Measurements from ENCODE around the gene C10orf67. TPM values are rescaled to one million over a fixed set of nuclear protein-coding genes. Genes with fewer than 3 reads are reported as not detected.

The C10orf67 gene
- total RNA-seq, 1 experiment from 2014 or later: not detected

GRCh38 chr10:23155169-23155568, 189.4 kb downstream of the C10orf67 start:
- no peak overlapping the region for H3T11ph ChIP-seq (ENCODE audit: low read length)
- H4K8ac ChIP-seq (replicated peaks; ENCODE audit: insufficient read length, low read depth, low read length): no peak overlapping the region
- no peak overlapping the region for H3K23ac ChIP-seq (ENCODE audit: insufficient read length, low read depth, low read length)
- no peaks in the 10 kb centered on the region for H3K9me3 ChIP-seq (ENCODE audit: control insufficient read depth, low read depth, low read length)
- H2BK5ac ChIP-seq (ENCODE audit: insufficient read length, low read length): no peak overlapping the region
- H3K79me1 ChIP-seq (ENCODE audit: insufficient read depth, low read depth, low read length, poor library complexity, severe bottlenecking): no peaks in the 10 kb centered on the region
- Mint-ChIP-seq H3K36me3 (ENCODE audit: insufficient read depth in 1 of 3, low read depth in 3 of 3) (no peaks in the 10 kb centered on the region), H3K27me3 (ENCODE audit: low read depth) (peaks cover 35% of the 10 kb centered on the region), H3K4me3 (no peak overlapping the region), H3K27ac (no peak overlapping the region), H3K9me3 (no peaks in the 10 kb centered on the region), H3K4me1 (peaks cover 8 to 9% of the 10 kb centered on the region in 2 experiments; a peak in 2 of 4 replicates)
- H2AK5ac ChIP-seq (ENCODE audit: insufficient read length, low read length): no peak overlapping the region
- no peak overlapping the region for H2BK120ac ChIP-seq (ENCODE audit: low read depth, low read length, poor library complexity, severe bottlenecking)
- WGBS (ENCODE audit: extremely low coverage, insufficient read length, low lambda C conversion rate): no CpG with 5 or more reads among the region's 7 CpGs
- no peak overlapping the region for H3K4ac ChIP-seq (ENCODE audit: low read depth, low read length)
- H4K91ac ChIP-seq (ENCODE audit: insufficient read length, low read depth, low read length): no peak overlapping the region
- H2AFZ ChIP-seq (ENCODE audit: low read length): no peak overlapping the region
- H3K56ac ChIP-seq (ENCODE audit: insufficient read length, low read depth, low read length): no peak overlapping the region
- no peaks in the 10 kb centered on the region for H4K20me1 ChIP-seq (ENCODE audit: control insufficient read depth, insufficient read depth, insufficient read length)
- H3K14ac ChIP-seq (ENCODE audit: insufficient read depth, low read length): no peak overlapping the region
- no peak for DNase-seq
- no peaks in the 10 kb centered on the region for H3K79me2 ChIP-seq (ENCODE audit: insufficient read depth, low read length)
- H2BK20ac ChIP-seq (ENCODE audit: low read depth, low read length, poor library complexity, severe bottlenecking): no peak overlapping the region
- H3K4me2 ChIP-seq (ENCODE audit: insufficient read depth, insufficient read length, low read length): no peak overlapping the region
- H3K18ac ChIP-seq (ENCODE audit: insufficient read length, low read depth, low read length): no peak overlapping the region
- no peak for TF ChIP-seq CTCF (conservative IDR thresholded peaks at IDR 0.05)
- H3K23me2 ChIP-seq (ENCODE audit: insufficient read length, low read depth, low read length, poor library complexity, severe bottlenecking): no peaks in the 10 kb centered on the region
- no peak overlapping the region for H2BK12ac ChIP-seq (ENCODE audit: insufficient read length, low read depth, low read length)
- H3K4me1 ChIP-seq (ENCODE audit: insufficient read depth, low read length): no peaks in the 10 kb centered on the region
- no peak overlapping the region for H2BK15ac ChIP-seq (ENCODE audit: low read depth, low read length)
- no peaks in the 10 kb centered on the region for H3K27me3 ChIP-seq (ENCODE audit: insufficient read depth, low read length)
- H4K5ac ChIP-seq (ENCODE audit: insufficient read length, low read depth, low read length): no peak overlapping the region
- H3K9ac ChIP-seq (ENCODE audit: extremely low read depth, insufficient read length, low read length): no peak overlapping the region
- H3K27ac ChIP-seq (ENCODE audit: insufficient read length, low read depth, low read length): no peak overlapping the region

Small RNA genes lying within 50 kb of the gene (microRNA-seq; reads per million reads assigned to microRNA genes)
- gene MIR1254-2 (ENCODE audit: borderline microRNAs expressed): not detected

Other genes starting within 250 kb of the C10orf67 start
- 17.1 and 18.0 TPM in 2 replicates for gene MSRB2, start 249.2 kb downstream of the C10orf67 start, total RNA-seq (2021)
- gene PTF1A, start 152.5 kb downstream of the C10orf67 start, total RNA-seq (2021): not detected in 2 replicates
- 3.8 TPM in 2 replicates for gene OTUD1, start 94.3 kb upstream of the C10orf67 start, total RNA-seq (2021)

Measured in H9 (cell line).